ENCODE data around the gene SOCS6. TPM values are rescaled to one million over a fixed set of nuclear protein-coding genes. Genes with fewer than 3 reads are reported as not detected.

SOCS6 gene
- total RNA-seq, 6 experiments from 2014 or later: 11.7 to 18.0 (median 14.0) TPM

DNA sequence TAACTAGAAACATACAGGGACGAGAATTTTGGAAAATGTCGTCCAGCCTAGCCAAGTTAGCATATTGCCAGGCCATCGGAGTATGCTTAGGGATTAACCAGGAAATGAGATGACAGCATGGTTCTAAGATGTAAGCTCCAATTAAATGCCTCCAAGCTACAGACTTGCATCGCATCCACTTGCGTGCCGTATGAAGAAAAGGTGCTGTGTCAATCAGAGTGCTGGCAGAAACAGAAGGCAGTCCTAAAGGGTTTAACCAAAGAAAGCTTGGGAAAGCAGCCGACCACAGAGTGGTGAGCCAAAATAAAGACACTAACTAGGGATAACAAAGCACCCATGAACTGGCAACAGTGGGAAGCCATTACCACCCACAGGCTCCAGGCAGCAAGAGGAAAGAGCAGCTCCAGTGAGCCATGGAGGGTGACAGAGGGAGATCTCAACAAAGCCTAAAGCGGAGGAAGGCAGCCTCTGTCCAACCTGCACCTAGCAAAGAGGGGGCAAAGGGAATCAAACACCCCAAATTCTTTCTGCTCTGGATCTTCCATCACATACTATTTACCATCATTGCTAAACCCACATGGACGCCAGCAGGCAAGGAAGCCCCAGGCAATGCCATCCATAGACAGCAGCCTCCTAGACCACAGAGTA lies 27.6 kb upstream of the SOCS6 start:
- no peak overlapping the region for H3K27ac ChIP-seq
- H3K9me3 ChIP-seq: no peaks in the 10 kb centered on the region
- H3K36me3 ChIP-seq: no peaks in the 10 kb centered on the region
- 86% methylated on average over 6 of the region's 9 CpGs for WGBS (ENCODE audit: insufficient coverage, low coverage, low lambda C conversion rate, missing lambda C conversion rate)
- H3K27me3 ChIP-seq: no peaks in the 10 kb centered on the region
- no peaks in the 10 kb centered on the region for H3K4me1 ChIP-seq
- intact Hi-C loops (cut with DNase I): no loop called here
- DNase-seq (no peak), ATAC-seq (no peak)
- TF ChIP-seq, protein P1, sequence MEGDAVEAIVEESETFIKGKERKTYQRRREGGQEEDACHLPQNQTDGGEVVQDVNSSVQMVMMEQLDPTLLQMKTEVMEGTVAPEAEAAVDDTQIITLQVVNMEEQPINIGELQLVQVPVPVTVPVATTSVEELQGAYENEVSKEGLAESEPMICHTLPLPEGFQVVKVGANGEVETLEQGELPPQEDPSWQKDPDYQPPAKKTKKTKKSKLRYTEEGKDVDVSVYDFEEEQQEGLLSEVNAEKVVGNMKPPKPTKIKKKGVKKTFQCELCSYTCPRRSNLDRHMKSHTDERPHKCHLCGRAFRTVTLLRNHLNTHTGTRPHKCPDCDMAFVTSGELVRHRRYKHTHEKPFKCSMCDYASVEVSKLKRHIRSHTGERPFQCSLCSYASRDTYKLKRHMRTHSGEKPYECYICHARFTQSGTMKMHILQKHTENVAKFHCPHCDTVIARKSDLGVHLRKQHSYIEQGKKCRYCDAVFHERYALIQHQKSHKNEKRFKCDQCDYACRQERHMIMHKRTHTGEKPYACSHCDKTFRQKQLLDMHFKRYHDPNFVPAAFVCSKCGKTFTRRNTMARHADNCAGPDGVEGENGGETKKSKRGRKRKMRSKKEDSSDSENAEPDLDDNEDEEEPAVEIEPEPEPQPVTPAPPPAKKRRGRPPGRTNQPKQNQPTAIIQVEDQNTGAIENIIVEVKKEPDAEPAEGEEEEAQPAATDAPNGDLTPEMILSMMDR (IDR thresholded peaks at IDR 0.05): no peak
- no peak for TF ChIP-seq POLR2A (IDR thresholded peaks at IDR 0.05)
- no peak overlapping the region for H3K4me3 ChIP-seq

DNA sequence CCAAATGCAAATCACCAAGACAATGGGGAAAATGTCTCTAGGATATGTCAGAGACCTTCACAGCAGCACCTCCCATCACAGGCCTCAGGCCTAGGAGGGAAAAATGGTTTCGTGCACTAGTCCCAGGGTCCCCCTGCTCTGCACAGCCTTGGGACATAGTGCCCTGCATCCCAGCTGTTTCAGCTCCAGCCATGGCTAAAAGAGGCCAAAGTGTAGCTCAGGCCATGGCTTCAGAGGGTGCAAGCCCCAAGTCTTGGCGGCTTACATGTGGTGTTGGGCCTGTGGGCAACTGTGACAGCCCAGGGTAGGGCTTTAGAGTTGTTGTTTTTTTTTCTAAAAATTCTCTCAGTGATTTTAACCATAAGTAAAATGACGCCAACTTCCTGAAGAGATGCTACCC lies 25.5 kb upstream of the SOCS6 start:
- Histone ChIP-seq H3K36me3 (no peaks in the 10 kb centered on the region), H3K9me3 (no peaks in the 10 kb centered on the region), H3K4me1 (no peaks in the 10 kb centered on the region), H3K27me3 (no peaks in the 10 kb centered on the region), H3K4me3 (no peak overlapping the region), H3K27ac (no peak overlapping the region)
- intact Hi-C loops (cut with DNase I): no loop called here
- no peak for ATAC-seq
- DNase-seq: no peak
- no CpG with 5 or more reads among the region's 3 CpGs for WGBS (ENCODE audit: insufficient coverage, low coverage, low lambda C conversion rate, missing lambda C conversion rate)
- TF ChIP-seq POLR2A (IDR thresholded peaks at IDR 0.05): no peak
- TF ChIP-seq, protein P1 (IDR thresholded peaks at IDR 0.05): no peak

DNA sequence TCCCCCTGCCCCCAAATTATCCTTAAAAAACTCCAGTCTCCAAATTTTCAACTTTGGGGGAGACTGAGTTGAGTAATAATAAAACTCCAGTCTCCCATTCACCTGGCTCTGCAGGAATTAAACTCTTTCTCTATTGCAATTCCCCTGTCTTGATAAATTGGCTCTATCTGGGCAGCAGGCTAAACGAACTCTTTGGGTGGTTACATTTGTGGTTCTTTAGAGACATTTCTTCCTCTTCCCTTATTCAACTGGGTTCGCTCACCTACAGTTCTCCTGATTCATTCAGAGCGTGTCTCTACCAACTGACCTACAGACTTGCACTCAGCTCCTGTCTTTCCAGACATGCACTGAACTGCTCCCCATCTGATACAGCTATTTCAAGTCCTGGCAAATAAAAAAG lies 17.1 kb upstream of the SOCS6 start:
- DNase-seq: no peak
- intact Hi-C loops (cut with DNase I): no loop called here
- ATAC-seq: no peak
- Histone ChIP-seq H3K4me1 (no peaks in the 10 kb centered on the region), H3K27ac (no peak overlapping the region), H3K9me3 (peaks cover 0 to 10% (median 2%) of the 10 kb centered on the region in 4 donors), H3K36me3 (no peaks in the 10 kb centered on the region), H3K4me3 (no peak overlapping the region), H3K27me3 (no peaks in the 10 kb centered on the region)
- TF ChIP-seq, protein P1 (IDR thresholded peaks at IDR 0.05): no peak
- no peak for TF ChIP-seq POLR2A (IDR thresholded peaks at IDR 0.05)
- 82% methylated on average over 3 of the region's 3 CpGs for WGBS (ENCODE audit: insufficient coverage, low coverage, low lambda C conversion rate, missing lambda C conversion rate)

DNA sequence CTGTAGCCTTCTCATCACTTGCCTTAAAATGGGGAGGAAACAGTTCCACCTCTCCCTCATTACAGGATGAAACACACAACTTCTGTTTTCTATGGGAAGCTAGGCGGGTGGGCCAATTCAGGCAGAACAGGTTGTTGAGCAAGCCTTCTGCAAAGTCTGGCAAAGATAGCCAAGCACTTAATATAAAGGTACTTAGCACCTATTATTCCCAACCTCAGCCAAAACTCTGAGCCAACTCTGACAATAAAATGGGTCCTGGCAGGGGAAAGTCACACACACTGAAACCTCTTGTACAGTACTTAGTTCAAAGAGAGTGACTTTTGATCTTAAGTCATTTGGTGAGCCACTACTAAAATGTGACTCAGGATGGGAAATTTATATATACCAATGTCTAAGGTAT lies 15.8 kb upstream of the SOCS6 start:
- no peak for TF ChIP-seq POLR2A (IDR thresholded peaks at IDR 0.05)
- TF ChIP-seq, protein P1 (IDR thresholded peaks at IDR 0.05): no peak
- Histone ChIP-seq H3K4me3 (no peak overlapping the region), H3K9me3 (peaks cover 0 to 10% (median 2%) of the 10 kb centered on the region in 4 donors), H3K4me1 (no peaks in the 10 kb centered on the region), H3K27me3 (no peaks in the 10 kb centered on the region), H3K27ac (no peak overlapping the region), H3K36me3 (no peaks in the 10 kb centered on the region)
- no peak for DNase-seq
- ATAC-seq: no peak
- WGBS (ENCODE audit: insufficient coverage, low coverage, low lambda C conversion rate, missing lambda C conversion rate): no CpG with 5 or more reads among the region's 1 CpG
- intact Hi-C loops (cut with DNase I): no loop called here
